Psoas muscle (tissue), 8 donors: Measurements from ENCODE around the gene DGCR6L. TPM values are rescaled to one million over a fixed set of nuclear protein-coding genes. Genes with fewer than 3 reads are reported as not detected.
"Not testable (repeated sequence)": the region's sequence is repeated elsewhere in the genome, so short reads cannot be mapped to it uniquely, and the experiment has no call there.

Source experiments
- ATAC-seq, 4 donors: fragments of 200-7000 bp; cut with Tn5 transposase; one replicate each; pipeline ENCODE4 v1.9.1; 2020; ENCODE audit warnings: moderate library complexity in 3 of 4, mild to moderate bottlenecking in 2 of 4
- DNase-seq, 2 donors: peaks; one replicate each; pipeline ENCODE4 v3.0.0-alpha.2; 2020
- H3K27ac ChIP-seq: fragments of 200-600 bp; one replicate; pipeline ENCODE4 v1.8.0; 2022
- H3K27me3 ChIP-seq, 3 donors: fragments of 200-600 bp in 1 of 3; one replicate each; pipeline versions ENCODE4 v1.6.1 to v1.8.0; 2013 to 2022; ENCODE audit warnings: low read length in 2 of 3, mild to moderate bottlenecking in 2 of 3, moderate library complexity in 1 of 3; ENCODE audit not compliant: insufficient read depth in 3 of 3
- H3K36me3 ChIP-seq, 2 donors: fragments of 200-600 bp in 1 of 2; one replicate each; pipeline versions ENCODE4 v1.6.1 to v1.8.0; 2013 to 2022; ENCODE audit warnings: low read depth in 1 of 2, mild to moderate bottlenecking in 1 of 2, moderate library complexity in 1 of 2; ENCODE audit not compliant: insufficient read depth in 1 of 2
- H3K4me1 ChIP-seq: fragments of 200-600 bp; one replicate; pipeline ENCODE4 v1.8.0; 2022
- H3K4me3 ChIP-seq: fragments of 200-600 bp; one replicate; pipeline ENCODE4 v1.8.0; 2022; ENCODE audit warnings: mild to moderate bottlenecking
- H3K9me3 ChIP-seq: fragments of 200-600 bp; one replicate; pipeline ENCODE4 v1.8.0; 2022
- CTCF ChIP-seq: fragments of 200-600 bp; IDR thresholded peaks from one replicate; pipeline ENCODE4 v1.8.0; 2022; ENCODE audit warnings: antibody characterized with exemption
- WGBS, 3 donors: extraction: QIAGEN DNeasy Blood & Tissue Kit; methylation state at CpG; one replicate each; pipeline versions ENCODE4 v1.1.6 to v1.1.7; 2013; 5-methylcytosine and 5-hydroxymethylcytosine counted together
- intact Hi-C, 2 donors: fragments of 100-400 bp; cut with DNase I; formaldehyde crosslinking; loops; one replicate each; pipeline versions ENCODE4 v1.11.0 to v1.14.2; 2022
- polyA plus RNA-seq, 3 donors: library from polyadenylated mRNA; stranded (reverse); fragments of 200-250 nt; gene quantifications; one replicate each; pipeline ENCODE4 v1.2.3, GENCODE V29; 2013
- total RNA-seq, 4 donors: library from RNA; stranded (reverse); fragmentation: NEBNext Ultra II Directional in 2 of 4; extraction: Animal tissue kit (Norgen Biotek cat#: 25700) in 2 of 4; gene quantifications; one replicate each; pipeline versions ENCODE4 v1.2.1 to v1.2.4, GENCODE V29; 2021 to 2023
- donor health status: healthy with polysubstance abuse.
- donor health status: DM: no; HTN: no; CAD: no; lungs with moderate emphysema.
- donor health status: Bipolar disorder and iron deficiency.
- donor health status: healthy.
- donor health status: DM: yes; HTN: yes; CAD: no.
- donor health status: DM: no; HTN: no; CAD: no.
- donor health status: DM: no; HTN: no; CAD: no.
- donor health status: DM: yes; HTN: yes; CAD: no.

Gene DGCR6L
- total and polyA plus RNA-seq, 7 donors: 33.2 to 87.2 (median 44.9) TPM

GRCh38 chr22:20328569-20328930, 8.7 kb upstream of the DGCR6L start:
- ATAC-seq, H3K4me3 ChIP-seq, H3K36me3 ChIP-seq, H3K27me3 ChIP-seq, H3K9me3 ChIP-seq, intact Hi-C loops, H3K4me1 ChIP-seq, DNase-seq, H3K27ac ChIP-seq: not testable (repeated sequence)
- 47 to 65% (median 57%) methylated on average over 5 of the region's 5 CpGs for WGBS, 3 donors

GRCh38 chr22:20325996-20326395, 6.1 kb upstream of the DGCR6L start:
- 84 to 93% (median 89%) methylated on average over 1 of the region's 1 CpG for WGBS, 3 donors
- H3K9me3 ChIP-seq, H3K27me3 ChIP-seq, H3K27ac ChIP-seq, H3K4me3 ChIP-seq, ATAC-seq, DNase-seq, H3K36me3 ChIP-seq, H3K4me1 ChIP-seq, intact Hi-C loops: not testable (repeated sequence)

GRCh38 chr22:20324139-20324516, 4.3 kb upstream of the DGCR6L start:
- TF ChIP-seq CTCF: no peak
- Histone ChIP-seq H3K4me1 (peaks cover 6% of the 10 kb centered on the region), H3K36me3 (no peaks in the 10 kb centered on the region), H3K27me3 (no peaks in the 10 kb centered on the region), H3K9me3 (no peaks in the 10 kb centered on the region), H3K4me3 (no peak overlapping the region), H3K27ac (no peak overlapping the region)
- 77 to 87% (median 82%) methylated on average over 5 of the region's 5 CpGs for WGBS, 3 donors
- DNase-seq: no peak
- ATAC-seq: no peak
- intact Hi-C loops: no loop called here

GRCh38 chr22:20321552-20322211, 1.8 kb upstream of the DGCR6L start:
- H3K27me3 ChIP-seq, DNase-seq, ATAC-seq, intact Hi-C loops, H3K36me3 ChIP-seq, H3K9me3 ChIP-seq: not testable (repeated sequence)
- Histone ChIP-seq H3K27ac (peak overlapping the region; percentile 96), H3K4me3 (peak overlapping the region; percentile 100), H3K4me1 (peaks cover 20% of the 10 kb centered on the region)
- 54 to 67% (median 57%) methylated on average over 7 of the region's 7 CpGs for WGBS, 3 donors

GRCh38 chr22:20320659-20321551, 1.0 kb upstream of the DGCR6L start:
- DNase-seq (peak in 1 of 2 donors; percentile 46), ATAC-seq (peak; percentile 27 to 60 (median 44))
- H3K36me3 ChIP-seq, intact Hi-C loops, H3K27me3 ChIP-seq, H3K9me3 ChIP-seq: not testable (repeated sequence)
- Histone ChIP-seq H3K27ac (peak overlapping the region; percentile 96), H3K4me1 (peaks cover 20% of the 10 kb centered on the region), H3K4me3 (peak overlapping the region; percentile 100)
- 26 to 34% (median 29%) methylated on average over 19 to 20 of the region's 20 CpGs for WGBS, 3 donors

GRCh38 chr22:20319041-20319744, 667 bp downstream of the DGCR6L start:
- H3K36me3 ChIP-seq: peaks cover 0 to 5% of the 10 kb centered on the region in 2 donors
- WGBS, 3 donors: 2% methylated on average over 30 to 32 of the region's 32 CpGs
- ATAC-seq (peak in 1 of 4 donors; percentile 21), DNase-seq (no peak)
- TF ChIP-seq CTCF: no peak
- H3K4me3 ChIP-seq: peak overlapping the region; percentile 100
- H3K27me3 ChIP-seq: no peaks in the 10 kb centered on the region
- peak overlapping the region; percentile 96 for H3K27ac ChIP-seq
- peaks cover 20% of the 10 kb centered on the region for H3K4me1 ChIP-seq
- intact Hi-C loops: no loop called here
- H3K9me3 ChIP-seq: no peaks in the 10 kb centered on the region

- H3K27ac ChIP-seq, ATAC-seq, H3K9me3 ChIP-seq, H3K36me3 ChIP-seq, DNase-seq, intact Hi-C loops, H3K27me3 ChIP-seq: not testable (repeated sequence)
- Histone ChIP-seq H3K4me3 (peak overlapping the region; percentile 100), H3K4me1 (peaks cover 20% of the 10 kb centered on the region)
- 58 to 71% (median 71%) methylated on average over 6 of the region's 6 CpGs for WGBS, 3 donors
These were observed 1.7 kb downstream of the DGCR6L start for GRCh38 chr22:20318043-20318688.
